ENCODE results near the gene OXER1.

Gene OXER1

GRCh38 chr2:42764096-42764495 is at the start of gene OXER1:
Gene OXER1 (minus strand): TSS chr2:42764135. CDS start chr2:42764062, 73 bp downstream.
- DNase-seq (ENCODE audit: low read depth in 2 of 2): no peak

GRCh38 chr2:42812899-42813479 is 49.1 kb upstream of the OXER1 start:
- DNase-seq (ENCODE audit: low read depth in 2 of 2): no peak

GRCh38 chr2:42810971-42811811 is 47.3 kb upstream of the OXER1 start:
- peak in 1 of 2 donors; percentile 15 for DNase-seq (ENCODE audit: low read depth in 2 of 2)

GRCh38 chr2:42810121-42810970 is 46.4 kb upstream of the OXER1 start:
- DNase-seq (ENCODE audit: low read depth in 2 of 2): peak; percentile 82 to 85

GRCh38 chr2:42809819-42810120 is 45.8 kb upstream of the OXER1 start:
- peak; percentile 36 to 45 for DNase-seq (ENCODE audit: low read depth in 2 of 2)

- DNase-seq (ENCODE audit: low read depth in 2 of 2): no peak
These were observed 45.3 kb upstream of the OXER1 start for GRCh38 chr2:42809131-42809818.

GRCh38 chr2:42808301-42808700 is 44.4 kb upstream of the OXER1 start:
- no peak for DNase-seq (ENCODE audit: low read depth in 2 of 2)

- no peak for DNase-seq (ENCODE audit: low read depth in 2 of 2)
These were observed 42.9 kb upstream of the OXER1 start for GRCh38 chr2:42806786-42807185.

- no peak for DNase-seq (ENCODE audit: low read depth in 2 of 2)
These were observed 41.0 kb upstream of the OXER1 start for GRCh38 chr2:42804891-42805290.

- no peak for DNase-seq (ENCODE audit: low read depth in 2 of 2)
These were observed 40.4 kb upstream of the OXER1 start for GRCh38 chr2:42804338-42804737.

GRCh38 chr2:42802150-42802549 is 38.2 kb upstream of the OXER1 start:
- no peak for DNase-seq (ENCODE audit: low read depth in 2 of 2)

GRCh38 chr2:42801381-42801780 is 37.4 kb upstream of the OXER1 start:
- DNase-seq (ENCODE audit: low read depth in 2 of 2): no peak

- DNase-seq (ENCODE audit: low read depth in 2 of 2): no peak
These were observed 37.0 kb upstream of the OXER1 start for GRCh38 chr2:42800981-42801380.

GRCh38 chr2:42800461-42800962 is 36.6 kb upstream of the OXER1 start:
- no peak for DNase-seq (ENCODE audit: low read depth in 2 of 2)

GRCh38 chr2:42799881-42800280 is 35.9 kb upstream of the OXER1 start:
- no peak for DNase-seq (ENCODE audit: low read depth in 2 of 2)

GRCh38 chr2:42797281-42797680 is 33.3 kb upstream of the OXER1 start:
- no peak for DNase-seq (ENCODE audit: low read depth in 2 of 2)

- DNase-seq (ENCODE audit: low read depth in 2 of 2): no peak
These were observed 32.7 kb upstream of the OXER1 start for GRCh38 chr2:42796427-42797248.

GRCh38 chr2:42795841-42796301 is 31.9 kb upstream of the OXER1 start:
- DNase-seq (ENCODE audit: low read depth in 2 of 2): no peak

GRCh38 chr2:42795275-42795674 is 31.3 kb upstream of the OXER1 start:
- DNase-seq (ENCODE audit: low read depth in 2 of 2): no peak

- no peak for DNase-seq (ENCODE audit: low read depth in 2 of 2)
These were observed 30.5 kb upstream of the OXER1 start for GRCh38 chr2:42794271-42795046.

Data from activated CD8-positive, alpha-beta memory T cell treated with anti-CD3 and anti-CD28 coated beads for 4 hours (primary cell).